ENCODE measurements around the gene DNAH2.

GRCh38 chr17:7839876-7840261, 122.3 kb downstream of the DNAH2 start:
- TF ChIP-seq, protein P1, sequence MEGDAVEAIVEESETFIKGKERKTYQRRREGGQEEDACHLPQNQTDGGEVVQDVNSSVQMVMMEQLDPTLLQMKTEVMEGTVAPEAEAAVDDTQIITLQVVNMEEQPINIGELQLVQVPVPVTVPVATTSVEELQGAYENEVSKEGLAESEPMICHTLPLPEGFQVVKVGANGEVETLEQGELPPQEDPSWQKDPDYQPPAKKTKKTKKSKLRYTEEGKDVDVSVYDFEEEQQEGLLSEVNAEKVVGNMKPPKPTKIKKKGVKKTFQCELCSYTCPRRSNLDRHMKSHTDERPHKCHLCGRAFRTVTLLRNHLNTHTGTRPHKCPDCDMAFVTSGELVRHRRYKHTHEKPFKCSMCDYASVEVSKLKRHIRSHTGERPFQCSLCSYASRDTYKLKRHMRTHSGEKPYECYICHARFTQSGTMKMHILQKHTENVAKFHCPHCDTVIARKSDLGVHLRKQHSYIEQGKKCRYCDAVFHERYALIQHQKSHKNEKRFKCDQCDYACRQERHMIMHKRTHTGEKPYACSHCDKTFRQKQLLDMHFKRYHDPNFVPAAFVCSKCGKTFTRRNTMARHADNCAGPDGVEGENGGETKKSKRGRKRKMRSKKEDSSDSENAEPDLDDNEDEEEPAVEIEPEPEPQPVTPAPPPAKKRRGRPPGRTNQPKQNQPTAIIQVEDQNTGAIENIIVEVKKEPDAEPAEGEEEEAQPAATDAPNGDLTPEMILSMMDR (IDR thresholded peaks at IDR 0.05): no peak
- no peak for TF ChIP-seq EZH2 (IDR thresholded peaks at IDR 0.05)

Measured in neural progenitor cell (in vitro differentiated cells).